ENCODE data around the gene HIRIP3. TPM values are rescaled to one million over a fixed set of nuclear protein-coding genes. Genes with fewer than 3 reads are reported as not detected.

Gene HIRIP3
- polyA plus RNA-seq, 1 of the 3 experiments (the other 2 are of a cell fraction), result 18.9 TPM

DNA sequence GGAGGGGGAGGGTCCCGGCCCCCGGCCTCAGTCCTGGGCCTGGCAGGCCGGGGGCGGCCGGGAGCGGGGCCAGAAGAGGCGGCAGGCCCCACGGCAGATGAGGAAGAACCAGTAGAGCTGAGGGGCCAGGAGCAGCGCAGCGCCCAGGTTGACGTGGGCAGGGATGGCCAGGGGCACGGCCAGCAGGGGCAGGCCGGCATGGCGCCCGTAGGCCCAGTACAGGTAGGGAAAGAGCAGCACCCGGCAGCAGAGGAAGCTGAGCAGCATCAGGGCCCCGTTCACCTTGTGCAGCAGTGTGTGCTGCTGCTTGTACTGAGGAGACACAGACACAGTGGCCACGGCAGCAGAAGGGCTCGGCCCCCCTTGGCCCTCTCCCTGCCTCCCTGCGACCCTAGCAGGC, 29.7 kb upstream of the HIRIP3 start:
- peaks cover 0 to 21% of the 10 kb centered on the region in 2 experiments; a peak in 1 of 4 replicates for H3K4me1 ChIP-seq (ENCODE audit: control insufficient read depth in 1 of 2, insufficient read depth in 2 of 2, low read depth in 1 of 2, low read length in 1 of 2)
- CTCF ChIA-PET, result interaction anchor here (0.9 kb wide), 1 partner anchor 17 kb away, joined by 3 read pairs; no protein-coding TSS in a partner anchor
- no peak overlapping the region for H3K4me2 ChIP-seq
- H3K27me3 ChIP-seq (ENCODE audit: insufficient read depth), result no peaks in the 10 kb centered on the region
- DNase-seq, result no peak
- POLR2A ChIA-PET, result no interaction called here
- no peaks in the 10 kb centered on the region for H3K9me3 ChIP-seq
- no peak overlapping the region for H2AFZ ChIP-seq (ENCODE audit: low read depth)
- 62% methylated on average over 14 of the region's 20 CpGs for WGBS (ENCODE audit: low lambda C conversion rate)
- H3K79me2 ChIP-seq (ENCODE audit: insufficient read depth), result no peaks in the 10 kb centered on the region
- no peaks in the 10 kb centered on the region for H4K20me1 ChIP-seq (ENCODE audit: insufficient read depth)
- H3K9ac ChIP-seq, result no peak overlapping the region
- no peaks in the 10 kb centered on the region for H3K36me3 ChIP-seq (replicated peaks in 1 of 2; ENCODE audit: control insufficient read depth in 1 of 2, insufficient read depth in 2 of 2, low read length in 1 of 2)
- no peaks in the 10 kb centered on the region for H3K9me2 ChIP-seq
- TF ChIP-seq, protein P1, sequence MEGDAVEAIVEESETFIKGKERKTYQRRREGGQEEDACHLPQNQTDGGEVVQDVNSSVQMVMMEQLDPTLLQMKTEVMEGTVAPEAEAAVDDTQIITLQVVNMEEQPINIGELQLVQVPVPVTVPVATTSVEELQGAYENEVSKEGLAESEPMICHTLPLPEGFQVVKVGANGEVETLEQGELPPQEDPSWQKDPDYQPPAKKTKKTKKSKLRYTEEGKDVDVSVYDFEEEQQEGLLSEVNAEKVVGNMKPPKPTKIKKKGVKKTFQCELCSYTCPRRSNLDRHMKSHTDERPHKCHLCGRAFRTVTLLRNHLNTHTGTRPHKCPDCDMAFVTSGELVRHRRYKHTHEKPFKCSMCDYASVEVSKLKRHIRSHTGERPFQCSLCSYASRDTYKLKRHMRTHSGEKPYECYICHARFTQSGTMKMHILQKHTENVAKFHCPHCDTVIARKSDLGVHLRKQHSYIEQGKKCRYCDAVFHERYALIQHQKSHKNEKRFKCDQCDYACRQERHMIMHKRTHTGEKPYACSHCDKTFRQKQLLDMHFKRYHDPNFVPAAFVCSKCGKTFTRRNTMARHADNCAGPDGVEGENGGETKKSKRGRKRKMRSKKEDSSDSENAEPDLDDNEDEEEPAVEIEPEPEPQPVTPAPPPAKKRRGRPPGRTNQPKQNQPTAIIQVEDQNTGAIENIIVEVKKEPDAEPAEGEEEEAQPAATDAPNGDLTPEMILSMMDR (IDR thresholded peaks at IDR 0.05), result no peak
- TF ChIP-seq FOXJ3 (CRISPR knock-in tag; IDR thresholded peaks at IDR 0.05) (no peak), POLR2AphosphoS5 (IDR thresholded peaks at IDR 0.05; ENCODE audit: low read depth, low read length) (no peak), MXI1 (IDR thresholded peaks at IDR 0.05; ENCODE audit: low read depth, low read length) (no peak), FOXM1 (IDR thresholded peaks at IDR 0.05; ENCODE audit: low read depth) (no peak), TAF1 (IDR thresholded peaks at IDR 0.05; ENCODE audit: borderline replicate concordance, low read depth, low read length) (no peak), FOSL2 (IDR thresholded peaks at IDR 0.05; ENCODE audit: borderline replicate concordance, low read depth) (no peak), TEAD4 (IDR thresholded peaks at IDR 0.05; ENCODE audit: borderline replicate concordance, insufficient read depth) (no peak), TCF12 (IDR thresholded peaks at IDR 0.05) (no peak)
- TF ChIP-seq, protein P2, sequence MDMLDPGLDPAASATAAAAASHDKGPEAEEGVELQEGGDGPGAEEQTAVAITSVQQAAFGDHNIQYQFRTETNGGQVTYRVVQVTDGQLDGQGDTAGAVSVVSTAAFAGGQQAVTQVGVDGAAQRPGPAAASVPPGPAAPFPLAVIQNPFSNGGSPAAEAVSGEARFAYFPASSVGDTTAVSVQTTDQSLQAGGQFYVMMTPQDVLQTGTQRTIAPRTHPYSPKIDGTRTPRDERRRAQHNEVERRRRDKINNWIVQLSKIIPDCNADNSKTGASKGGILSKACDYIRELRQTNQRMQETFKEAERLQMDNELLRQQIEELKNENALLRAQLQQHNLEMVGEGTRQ (IDR thresholded peaks at IDR 0.05; ENCODE audit: borderline replicate concordance, low read depth, low read length), result no peak
- TF ChIP-seq, protein P3, sequence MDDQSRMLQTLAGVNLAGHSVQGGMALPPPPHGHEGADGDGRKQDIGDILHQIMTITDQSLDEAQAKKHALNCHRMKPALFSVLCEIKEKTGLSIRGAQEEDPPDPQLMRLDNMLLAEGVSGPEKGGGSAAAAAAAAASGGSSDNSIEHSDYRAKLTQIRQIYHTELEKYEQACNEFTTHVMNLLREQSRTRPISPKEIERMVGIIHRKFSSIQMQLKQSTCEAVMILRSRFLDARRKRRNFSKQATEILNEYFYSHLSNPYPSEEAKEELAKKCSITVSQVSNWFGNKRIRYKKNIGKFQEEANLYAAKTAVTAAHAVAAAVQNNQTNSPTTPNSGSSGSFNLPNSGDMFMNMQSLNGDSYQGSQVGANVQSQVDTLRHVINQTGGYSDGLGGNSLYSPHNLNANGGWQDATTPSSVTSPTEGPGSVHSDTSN (IDR thresholded peaks at IDR 0.05), result no peak
- peaks cover 6% of the 10 kb centered on the region for H3F3A ChIP-seq (replicated peaks; ENCODE audit: insufficient read depth)
- no peak overlapping the region for H3K4me3 ChIP-seq (ENCODE audit: low read depth in 2 of 2, low read length in 1 of 2)
- H3K27ac ChIP-seq (ENCODE audit: low read depth in 2 of 2, low read length in 1 of 2), result no peak overlapping the region

DNA sequence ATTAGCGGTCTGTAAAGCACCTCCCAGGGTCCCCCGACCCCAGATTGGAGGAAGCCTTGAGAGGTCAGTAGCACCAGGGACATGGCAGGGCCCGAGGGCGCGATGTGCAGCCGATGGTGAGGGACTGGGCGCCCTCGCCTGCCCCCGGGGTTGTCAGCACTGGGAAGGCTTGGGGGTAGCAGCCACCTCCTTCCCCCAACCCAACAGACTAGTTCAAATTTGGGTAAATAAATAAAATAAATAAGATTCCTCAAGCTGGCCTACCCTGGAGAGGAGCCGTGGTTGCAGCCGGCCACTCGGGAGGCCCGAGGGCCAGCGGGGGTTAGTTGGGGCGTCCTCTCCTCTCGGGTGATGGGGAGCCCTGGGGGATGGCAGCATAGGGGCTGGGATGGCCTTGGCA, 29.0 kb upstream of the HIRIP3 start:
- DNase-seq, result no peak
- Histone ChIP-seq H3K79me2 (ENCODE audit: insufficient read depth) (no peaks in the 10 kb centered on the region), H3K27me3 (ENCODE audit: insufficient read depth) (no peaks in the 10 kb centered on the region), H3K36me3 (replicated peaks in 1 of 2; ENCODE audit: control insufficient read depth in 1 of 2, insufficient read depth in 2 of 2, low read length in 1 of 2) (no peaks in the 10 kb centered on the region), H3K4me1 (ENCODE audit: control insufficient read depth in 1 of 2, insufficient read depth in 2 of 2, low read depth in 1 of 2, low read length in 1 of 2) (peaks cover 0 to 16% of the 10 kb centered on the region in 2 experiments; a peak in 1 of 4 replicates), H2AFZ (ENCODE audit: low read depth) (no peak overlapping the region), H3K9ac (no peak overlapping the region), H3K4me3 (ENCODE audit: low read depth in 2 of 2, low read length in 1 of 2) (no peak overlapping the region), H3K27ac (ENCODE audit: low read depth in 2 of 2, low read length in 1 of 2) (no peak overlapping the region), H3K4me2 (no peak overlapping the region), H4K20me1 (ENCODE audit: insufficient read depth) (no peaks in the 10 kb centered on the region), H3F3A (replicated peaks; ENCODE audit: insufficient read depth) (peaks cover 6% of the 10 kb centered on the region), H3K9me2 (no peaks in the 10 kb centered on the region), H3K9me3 (no peaks in the 10 kb centered on the region)
- POLR2A ChIA-PET, result no interaction called here
- CTCF ChIA-PET, result interaction anchor here (0.6 to 0.9 kb wide), 2 partner anchors 8 to 18 kb away, joined by 3 read pairs; no protein-coding TSS in a partner anchor
- WGBS (ENCODE audit: low lambda C conversion rate), result 66% methylated on average over 16 of the region's 16 CpGs
- TF ChIP-seq SIN3A (IDR thresholded peaks at IDR 0.05; ENCODE audit: borderline replicate concordance, low read depth, low read length) (no peak), TAF1 (IDR thresholded peaks at IDR 0.05; ENCODE audit: borderline replicate concordance, low read depth, low read length) (no peak), EP300 (IDR thresholded peaks at IDR 0.05; ENCODE audit: borderline replicate concordance in 1 of 2, low read depth in 1 of 2, low read length in 1 of 2) (no peak)
- TF ChIP-seq, protein P4, sequence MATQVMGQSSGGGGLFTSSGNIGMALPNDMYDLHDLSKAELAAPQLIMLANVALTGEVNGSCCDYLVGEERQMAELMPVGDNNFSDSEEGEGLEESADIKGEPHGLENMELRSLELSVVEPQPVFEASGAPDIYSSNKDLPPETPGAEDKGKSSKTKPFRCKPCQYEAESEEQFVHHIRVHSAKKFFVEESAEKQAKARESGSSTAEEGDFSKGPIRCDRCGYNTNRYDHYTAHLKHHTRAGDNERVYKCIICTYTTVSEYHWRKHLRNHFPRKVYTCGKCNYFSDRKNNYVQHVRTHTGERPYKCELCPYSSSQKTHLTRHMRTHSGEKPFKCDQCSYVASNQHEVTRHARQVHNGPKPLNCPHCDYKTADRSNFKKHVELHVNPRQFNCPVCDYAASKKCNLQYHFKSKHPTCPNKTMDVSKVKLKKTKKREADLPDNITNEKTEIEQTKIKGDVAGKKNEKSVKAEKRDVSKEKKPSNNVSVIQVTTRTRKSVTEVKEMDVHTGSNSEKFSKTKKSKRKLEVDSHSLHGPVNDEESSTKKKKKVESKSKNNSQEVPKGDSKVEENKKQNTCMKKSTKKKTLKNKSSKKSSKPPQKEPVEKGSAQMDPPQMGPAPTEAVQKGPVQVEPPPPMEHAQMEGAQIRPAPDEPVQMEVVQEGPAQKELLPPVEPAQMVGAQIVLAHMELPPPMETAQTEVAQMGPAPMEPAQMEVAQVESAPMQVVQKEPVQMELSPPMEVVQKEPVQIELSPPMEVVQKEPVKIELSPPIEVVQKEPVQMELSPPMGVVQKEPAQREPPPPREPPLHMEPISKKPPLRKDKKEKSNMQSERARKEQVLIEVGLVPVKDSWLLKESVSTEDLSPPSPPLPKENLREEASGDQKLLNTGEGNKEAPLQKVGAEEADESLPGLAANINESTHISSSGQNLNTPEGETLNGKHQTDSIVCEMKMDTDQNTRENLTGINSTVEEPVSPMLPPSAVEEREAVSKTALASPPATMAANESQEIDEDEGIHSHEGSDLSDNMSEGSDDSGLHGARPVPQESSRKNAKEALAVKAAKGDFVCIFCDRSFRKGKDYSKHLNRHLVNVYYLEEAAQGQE (IDR thresholded peaks at IDR 0.05; ENCODE audit: low read depth, low read length), result no peak
- TF ChIP-seq, protein P1 (IDR thresholded peaks at IDR 0.05), result no peak
